Measurements from ENCODE around the gene ADAM8.
A peak's percentile ranks its signal among the peaks of the same experiment; 100 is the strongest.

ADAM8 gene

DNA sequence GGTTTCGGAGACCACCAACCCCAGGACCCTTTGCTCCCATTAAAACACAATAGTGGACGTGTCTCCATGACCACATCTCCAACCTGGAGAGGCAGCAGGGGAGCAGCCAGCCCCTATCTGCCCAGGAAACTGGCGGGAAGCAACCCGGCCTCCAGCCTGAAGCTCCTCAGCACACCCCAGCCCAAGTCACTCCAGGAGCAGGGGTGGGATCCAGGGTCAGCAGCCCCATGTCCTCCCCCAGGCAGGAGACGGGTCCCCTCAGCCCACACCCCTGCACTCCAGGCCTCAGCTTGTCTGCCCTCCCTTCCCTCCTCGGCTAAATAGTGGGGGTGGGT lies 601 bp downstream of the ADAM8 start:
- peak overlapping the region; percentile 47 to 56 for H3K9ac ChIP-seq (ENCODE audit: low read depth in 1 of 2, low read length in 2 of 2)

DNA sequence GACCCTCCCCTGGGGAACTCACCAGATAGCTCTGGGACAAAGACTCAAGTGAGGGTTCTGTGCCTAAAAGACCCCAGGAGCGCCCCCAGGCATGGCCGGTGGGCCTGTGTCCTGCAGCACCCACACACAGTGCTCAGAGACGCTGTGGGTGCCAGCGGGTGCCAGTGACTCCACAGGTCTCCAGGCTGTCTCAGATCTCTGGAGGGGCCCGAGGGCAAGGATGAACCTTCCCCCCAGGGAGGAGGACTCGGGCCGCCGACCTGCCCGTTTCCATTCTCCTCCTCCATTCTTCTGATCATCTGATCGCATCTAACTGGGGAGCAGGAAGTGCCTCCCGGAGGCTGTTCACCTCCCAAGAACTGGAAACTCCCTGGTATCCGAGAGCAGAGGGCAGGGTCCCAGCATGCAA lies 980 bp downstream of the ADAM8 start:
- peak overlapping the region; percentile 47 to 56 for H3K9ac ChIP-seq (ENCODE audit: low read depth in 1 of 2, low read length in 2 of 2)
- H3K27me3 ChIP-seq (ENCODE audit: control insufficient read depth in 1 of 2, insufficient read depth in 2 of 2, low read length in 2 of 2), result peaks cover 13 to 22% of the 10 kb centered on the region in 2 donors
- peak overlapping the region; percentile 32 for H3K27ac ChIP-seq (ENCODE audit: low read depth, low read length)
- H3K4me3 ChIP-seq (ENCODE audit: low read depth in 1 of 2, low read length in 2 of 2), result peak overlapping the region; percentile 59 to 63
- H3K4me1 ChIP-seq (ENCODE audit: control insufficient read depth in 1 of 2, insufficient read depth in 2 of 2, low read length in 2 of 2), result peaks cover 9 to 38% of the 10 kb centered on the region in 2 donors
- H3K36me3 ChIP-seq (ENCODE audit: control insufficient read depth in 1 of 2, insufficient read depth in 2 of 2, low read length in 2 of 2), result peaks cover 6 to 9% of the 10 kb centered on the region in 2 donors
- no peaks in the 10 kb centered on the region for H3K9me3 ChIP-seq (ENCODE audit: control insufficient read depth in 1 of 2, low read length in 2 of 2)

More for the DNA sequence above, 601 bp downstream of the ADAM8 start:
- peaks cover 13 to 22% of the 10 kb centered on the region in 2 donors for H3K27me3 ChIP-seq (ENCODE audit: control insufficient read depth in 1 of 2, insufficient read depth in 2 of 2, low read length in 2 of 2)
- H3K4me1 ChIP-seq (ENCODE audit: control insufficient read depth in 1 of 2, insufficient read depth in 2 of 2, low read length in 2 of 2), result peaks cover 9 to 38% of the 10 kb centered on the region in 2 donors
- no peaks in the 10 kb centered on the region for H3K9me3 ChIP-seq (ENCODE audit: control insufficient read depth in 1 of 2, low read length in 2 of 2)
- peak overlapping the region; percentile 59 to 63 for H3K4me3 ChIP-seq (ENCODE audit: low read depth in 1 of 2, low read length in 2 of 2)
- H3K36me3 ChIP-seq (ENCODE audit: control insufficient read depth in 1 of 2, insufficient read depth in 2 of 2, low read length in 2 of 2), result peaks cover 6 to 13% of the 10 kb centered on the region in 2 donors
- H3K27ac ChIP-seq (ENCODE audit: low read depth, low read length), result peak overlapping the region; percentile 32

DNA sequence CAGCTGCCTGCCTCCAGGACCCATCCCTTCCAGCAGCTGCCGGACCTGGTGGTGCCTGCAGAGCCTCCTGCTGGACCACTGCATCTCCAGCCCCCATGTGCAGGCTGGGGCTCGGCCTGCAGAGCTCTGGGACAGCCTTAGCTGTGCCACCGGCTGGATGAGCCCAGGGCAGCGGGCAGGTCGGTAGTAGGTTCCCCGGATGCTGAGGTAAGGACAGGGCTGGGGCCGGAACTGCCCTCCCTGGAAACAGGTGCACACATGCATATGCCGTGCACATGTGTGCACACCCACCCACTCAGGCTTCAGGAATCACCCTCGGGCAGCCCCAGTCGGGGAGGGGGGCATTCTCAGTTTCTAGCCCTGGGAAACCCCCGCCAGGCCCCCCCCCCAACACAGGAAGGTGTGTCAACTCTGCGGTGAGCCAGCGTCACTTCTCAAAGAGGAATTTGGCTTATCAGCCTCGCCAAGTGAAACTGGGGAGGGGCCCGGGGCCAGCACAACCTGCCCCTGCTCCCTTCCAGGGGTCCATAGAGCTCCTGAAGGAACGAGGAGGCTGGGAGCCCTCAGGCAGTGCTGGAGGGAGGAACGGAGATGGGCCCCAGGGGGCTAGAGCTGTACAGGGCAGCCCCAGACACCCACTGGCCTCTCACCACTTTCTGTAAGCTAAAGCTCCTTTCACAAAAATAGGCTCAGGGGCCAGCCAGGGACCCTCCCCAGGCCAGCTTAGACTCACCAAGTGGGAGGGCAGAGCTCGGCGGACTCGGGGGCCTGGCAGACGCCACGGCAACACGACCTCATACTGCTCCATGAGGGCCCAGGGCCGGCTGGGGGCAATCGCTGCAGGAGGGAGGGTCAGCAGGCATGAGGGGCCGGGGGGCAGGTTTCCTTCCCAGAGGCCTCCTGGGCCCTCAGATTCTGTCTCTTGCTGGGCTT lies 1.7 kb downstream of the ADAM8 start:
- H3K9ac ChIP-seq (ENCODE audit: low read depth in 1 of 2, low read length in 2 of 2), result peak overlapping the region in 1 of 2 donors; percentile 56
- H3K4me1 ChIP-seq (ENCODE audit: control insufficient read depth in 1 of 2, insufficient read depth in 2 of 2, low read length in 2 of 2), result peaks cover 9 to 38% of the 10 kb centered on the region in 2 donors
- peaks cover 13 to 22% of the 10 kb centered on the region in 2 donors for H3K27me3 ChIP-seq (ENCODE audit: control insufficient read depth in 1 of 2, insufficient read depth in 2 of 2, low read length in 2 of 2)
- peak overlapping the region; percentile 59 to 63 for H3K4me3 ChIP-seq (ENCODE audit: low read depth in 1 of 2, low read length in 2 of 2)
- H3K27ac ChIP-seq (ENCODE audit: low read depth, low read length), result peak overlapping the region; percentile 10
- H3K36me3 ChIP-seq (ENCODE audit: control insufficient read depth in 1 of 2, insufficient read depth in 2 of 2, low read length in 2 of 2), result peaks cover 4 to 8% of the 10 kb centered on the region in 2 donors
- H3K9me3 ChIP-seq (ENCODE audit: control insufficient read depth in 1 of 2, low read length in 2 of 2), result no peaks in the 10 kb centered on the region

DNA sequence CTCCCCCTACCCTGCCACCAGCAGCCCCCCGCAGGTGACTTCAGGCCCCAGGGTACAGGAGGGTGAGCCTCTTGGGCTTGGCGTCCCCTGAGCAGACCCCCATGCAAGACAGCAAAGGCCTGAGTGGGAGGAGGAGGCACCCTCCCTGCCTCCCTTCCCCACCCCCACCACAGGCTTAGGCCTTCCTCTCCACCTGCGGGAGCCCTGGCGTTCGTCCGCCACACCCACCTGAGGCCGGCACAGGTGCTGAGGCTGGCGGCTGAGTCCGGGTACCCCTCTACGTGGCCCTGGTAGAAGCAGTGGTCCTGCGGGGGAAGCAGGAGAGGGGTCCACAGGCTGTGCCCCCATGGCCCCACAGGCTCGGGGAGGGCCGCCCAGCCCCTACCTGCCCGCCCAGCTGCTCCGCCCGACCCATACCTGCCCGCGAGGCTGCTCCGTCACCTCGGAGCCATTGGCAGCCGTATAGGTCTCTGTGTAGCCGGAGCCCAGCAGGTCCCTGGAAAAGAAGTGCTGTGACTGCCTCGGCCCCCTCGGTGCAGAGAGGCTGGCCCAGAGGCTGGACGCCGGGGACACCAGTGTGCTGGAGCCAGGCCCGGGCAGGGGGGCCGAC lies 3.0 kb downstream of the ADAM8 start:
- Histone ChIP-seq H3K4me1 (ENCODE audit: control insufficient read depth in 1 of 2, insufficient read depth in 2 of 2, low read length in 2 of 2) (peaks cover 9 to 31% of the 10 kb centered on the region in 2 donors), H3K4me3 (ENCODE audit: low read depth in 1 of 2, low read length in 2 of 2) (no peak overlapping the region), H3K27me3 (ENCODE audit: control insufficient read depth in 1 of 2, insufficient read depth in 2 of 2, low read length in 2 of 2) (peaks cover 13 to 22% of the 10 kb centered on the region in 2 donors), H3K9ac (ENCODE audit: low read depth in 1 of 2, low read length in 2 of 2) (no peak overlapping the region), H3K9me3 (ENCODE audit: control insufficient read depth in 1 of 2, low read length in 2 of 2) (no peaks in the 10 kb centered on the region), H3K27ac (ENCODE audit: low read depth, low read length) (no peak overlapping the region), H3K36me3 (ENCODE audit: control insufficient read depth in 1 of 2, insufficient read depth in 2 of 2, low read length in 2 of 2) (peaks cover 3 to 5% of the 10 kb centered on the region in 2 donors)

DNA sequence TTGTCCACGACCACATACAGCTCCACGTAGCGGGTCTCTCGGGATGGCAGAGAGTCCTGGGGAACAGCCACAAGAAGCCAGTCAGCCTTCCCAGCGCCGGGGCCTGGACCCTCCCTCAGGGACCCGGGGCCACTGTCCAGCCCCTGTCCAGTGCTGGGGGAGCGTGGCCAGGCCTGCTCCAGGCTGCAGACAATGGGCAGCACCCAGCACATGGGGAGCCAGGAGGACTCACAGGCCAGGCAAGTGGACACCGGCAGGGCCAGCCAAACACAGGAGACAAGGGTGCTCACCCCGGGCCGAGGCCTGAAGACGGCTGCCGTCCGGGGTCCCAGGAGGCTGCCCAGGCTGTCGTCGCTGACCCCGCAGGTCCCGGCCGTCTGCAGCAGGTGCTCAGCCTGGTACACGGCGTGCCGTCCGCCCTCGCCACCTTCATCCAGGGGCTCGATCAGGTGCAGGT lies 3.7 kb downstream of the ADAM8 start:
- H3K4me3 ChIP-seq (ENCODE audit: low read depth in 1 of 2, low read length in 2 of 2), result no peak overlapping the region
- no peak overlapping the region for H3K27ac ChIP-seq (ENCODE audit: low read depth, low read length)
- no peak overlapping the region for H3K9ac ChIP-seq (ENCODE audit: low read depth in 1 of 2, low read length in 2 of 2)
- H3K36me3 ChIP-seq (ENCODE audit: control insufficient read depth in 1 of 2, insufficient read depth in 2 of 2, low read length in 2 of 2), result peaks cover 3 to 5% of the 10 kb centered on the region in 2 donors
- H3K4me1 ChIP-seq (ENCODE audit: control insufficient read depth in 1 of 2, insufficient read depth in 2 of 2, low read length in 2 of 2), result peaks cover 2 to 25% of the 10 kb centered on the region in 2 donors
- H3K9me3 ChIP-seq (ENCODE audit: control insufficient read depth in 1 of 2, low read length in 2 of 2), result no peaks in the 10 kb centered on the region
- peaks cover 13 to 22% of the 10 kb centered on the region in 2 donors for H3K27me3 ChIP-seq (ENCODE audit: control insufficient read depth in 1 of 2, insufficient read depth in 2 of 2, low read length in 2 of 2)

DNA sequence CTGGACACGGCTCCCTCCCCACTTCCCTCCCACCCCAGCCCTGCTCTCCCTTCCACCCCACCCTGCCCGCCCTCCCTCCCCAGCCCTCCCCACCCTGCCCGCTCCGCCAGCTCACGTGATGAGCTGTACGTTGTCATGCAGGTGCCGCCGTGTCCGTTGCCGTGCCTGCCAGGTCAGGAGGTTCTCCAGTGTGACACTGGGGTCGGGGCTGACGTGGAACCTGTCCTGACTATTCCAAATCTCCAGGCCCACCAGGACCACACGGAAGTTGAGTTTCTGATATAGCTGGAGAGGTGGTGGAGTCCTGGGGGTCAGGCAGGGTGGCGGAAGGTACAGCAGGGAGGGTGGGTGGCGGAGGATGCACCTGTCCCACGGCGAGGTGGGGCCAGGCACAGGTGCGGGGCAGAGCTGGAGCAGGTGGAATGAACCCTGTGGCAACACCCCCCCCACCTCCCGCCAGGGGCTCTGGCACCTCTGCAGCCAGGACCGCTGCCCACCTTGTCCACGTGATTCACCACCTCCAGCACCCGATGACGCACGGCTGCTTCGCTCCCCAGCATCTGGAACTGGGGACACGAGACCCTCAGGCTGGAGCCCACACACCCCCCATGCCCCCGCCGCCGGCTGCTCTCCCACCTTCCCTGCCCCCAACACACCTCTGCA lies 4.2 kb downstream of the ADAM8 start:
- Histone ChIP-seq H3K4me1 (ENCODE audit: control insufficient read depth in 1 of 2, insufficient read depth in 2 of 2, low read length in 2 of 2) (peaks cover 0 to 20% of the 10 kb centered on the region in 2 donors), H3K36me3 (ENCODE audit: control insufficient read depth in 1 of 2, insufficient read depth in 2 of 2, low read length in 2 of 2) (peaks cover 3 to 5% of the 10 kb centered on the region in 2 donors), H3K27me3 (ENCODE audit: control insufficient read depth in 1 of 2, insufficient read depth in 2 of 2, low read length in 2 of 2) (peaks cover 13 to 22% of the 10 kb centered on the region in 2 donors), H3K4me3 (ENCODE audit: low read depth in 1 of 2, low read length in 2 of 2) (no peak overlapping the region), H3K9me3 (ENCODE audit: control insufficient read depth in 1 of 2, low read length in 2 of 2) (no peaks in the 10 kb centered on the region), H3K27ac (ENCODE audit: low read depth, low read length) (no peak overlapping the region), H3K9ac (ENCODE audit: low read depth in 1 of 2, low read length in 2 of 2) (no peak overlapping the region)

DNA sequence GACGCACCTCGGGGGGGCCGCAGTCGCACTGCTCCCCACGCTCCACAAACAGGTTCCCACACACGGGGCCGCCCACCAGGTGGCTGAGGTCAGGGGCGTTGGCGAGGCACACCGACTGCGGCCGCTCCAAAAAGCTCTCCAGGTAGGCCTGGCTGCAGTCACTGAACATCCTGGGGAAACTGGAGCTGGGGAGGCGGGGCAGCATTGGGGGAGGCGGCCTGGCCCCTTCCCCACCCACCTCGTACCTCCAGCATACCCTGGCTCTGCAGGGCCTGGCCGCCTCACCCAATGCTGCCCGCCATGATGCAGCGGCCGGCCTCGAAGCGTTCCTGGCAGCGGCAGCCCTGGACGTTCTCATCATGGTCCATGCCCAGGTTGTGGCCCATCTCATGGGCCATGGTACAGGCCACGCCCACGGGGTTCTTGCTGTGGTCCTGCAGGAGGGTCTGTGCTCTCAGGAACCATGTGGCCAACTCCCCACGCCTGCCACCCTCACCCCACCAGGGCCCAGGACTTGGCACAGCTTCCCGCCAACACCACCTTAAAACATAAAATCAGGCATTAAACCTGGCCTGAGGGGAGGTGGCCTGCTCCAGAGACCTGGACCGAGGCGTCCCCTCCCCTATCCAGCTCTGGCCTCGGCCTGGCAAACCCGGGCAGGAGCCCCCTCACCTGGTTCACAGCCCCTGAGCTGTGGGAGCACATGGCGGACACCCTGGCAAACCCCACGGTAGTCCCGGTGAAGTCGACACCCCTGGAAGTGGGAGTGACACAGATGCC lies 5.0 kb downstream of the ADAM8 start:
- peaks cover 3 to 5% of the 10 kb centered on the region in 2 donors for H3K36me3 ChIP-seq (ENCODE audit: control insufficient read depth in 1 of 2, insufficient read depth in 2 of 2, low read length in 2 of 2)

DNA sequence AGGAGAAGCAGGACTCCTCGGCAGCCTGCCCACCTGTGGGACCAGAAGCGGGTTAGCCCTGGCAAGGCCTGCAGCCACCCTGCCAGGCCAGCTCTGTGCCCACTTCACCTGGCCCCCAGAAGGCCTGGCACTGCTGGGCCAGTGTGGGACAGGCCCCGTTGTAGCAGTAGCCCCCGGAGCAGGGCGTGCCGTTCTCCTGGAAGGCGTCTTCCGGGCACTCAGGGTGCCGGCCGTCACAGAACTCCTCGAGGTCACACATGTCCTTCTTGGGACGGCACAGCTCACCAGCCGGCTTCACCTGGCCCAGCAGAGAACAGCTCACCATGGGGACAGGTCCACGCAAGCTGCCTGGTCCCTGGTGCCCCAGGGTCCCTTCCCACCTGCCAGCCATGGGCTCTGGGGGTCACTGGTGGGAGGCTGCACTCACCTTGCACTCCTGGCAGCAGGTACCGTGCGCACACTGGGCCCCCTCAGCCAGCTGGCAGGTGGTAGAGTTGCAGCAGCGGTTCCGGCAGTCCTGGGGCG lies 5.8 kb downstream of the ADAM8 start:
- Histone ChIP-seq H3K27ac (ENCODE audit: low read depth, low read length) (no peak overlapping the region), H3K4me1 (ENCODE audit: control insufficient read depth in 1 of 2, insufficient read depth in 2 of 2, low read length in 2 of 2) (peaks cover 0 to 10% of the 10 kb centered on the region in 2 donors), H3K9me3 (ENCODE audit: control insufficient read depth in 1 of 2, low read length in 2 of 2) (no peaks in the 10 kb centered on the region), H3K9ac (ENCODE audit: low read depth in 1 of 2, low read length in 2 of 2) (no peak overlapping the region), H3K27me3 (ENCODE audit: control insufficient read depth in 1 of 2, insufficient read depth in 2 of 2, low read length in 2 of 2) (peaks cover 4 to 14% of the 10 kb centered on the region in 2 donors), H3K36me3 (ENCODE audit: control insufficient read depth in 1 of 2, insufficient read depth in 2 of 2, low read length in 2 of 2) (peaks cover 3 to 5% of the 10 kb centered on the region in 2 donors), H3K4me3 (ENCODE audit: low read depth in 1 of 2, low read length in 2 of 2) (no peak overlapping the region)

More for the DNA sequence above, 5.0 kb downstream of the ADAM8 start:
- H3K4me3 ChIP-seq (ENCODE audit: low read depth in 1 of 2, low read length in 2 of 2), result no peak overlapping the region
- no peaks in the 10 kb centered on the region for H3K9me3 ChIP-seq (ENCODE audit: control insufficient read depth in 1 of 2, low read length in 2 of 2)
- no peak overlapping the region for H3K9ac ChIP-seq (ENCODE audit: low read depth in 1 of 2, low read length in 2 of 2)
- H3K27ac ChIP-seq (ENCODE audit: low read depth, low read length), result no peak overlapping the region
- H3K27me3 ChIP-seq (ENCODE audit: control insufficient read depth in 1 of 2, insufficient read depth in 2 of 2, low read length in 2 of 2), result peaks cover 13 to 22% of the 10 kb centered on the region in 2 donors
- H3K4me1 ChIP-seq (ENCODE audit: control insufficient read depth in 1 of 2, insufficient read depth in 2 of 2, low read length in 2 of 2), result peaks cover 0 to 15% of the 10 kb centered on the region in 2 donors

DNA sequence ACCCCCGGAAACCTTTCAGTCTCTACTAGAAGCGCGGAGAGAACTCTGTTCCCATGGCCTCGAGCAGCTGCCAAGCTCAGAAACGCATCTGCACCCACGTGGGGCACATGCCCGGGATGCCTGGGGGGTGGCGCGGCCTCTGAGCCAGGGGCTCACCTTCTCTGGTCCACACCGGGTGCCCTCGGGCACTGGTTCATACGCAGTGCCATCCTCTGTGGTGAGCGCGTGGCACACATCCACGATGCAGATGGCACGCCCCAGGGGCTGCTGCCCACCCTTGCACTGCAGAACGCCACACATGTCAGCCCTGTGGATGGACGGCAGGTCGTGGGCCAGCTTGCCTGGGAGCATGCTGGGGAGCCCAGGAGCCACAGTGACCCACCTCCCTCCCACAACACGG lies 6.5 kb downstream of the ADAM8 start:
- no peak overlapping the region for H3K9ac ChIP-seq (ENCODE audit: low read depth in 1 of 2, low read length in 2 of 2)

More for the DNA sequence above, 6.5 kb downstream of the ADAM8 start:
- Histone ChIP-seq H3K27me3 (ENCODE audit: control insufficient read depth in 1 of 2, insufficient read depth in 2 of 2, low read length in 2 of 2) (peaks cover 4 to 8% of the 10 kb centered on the region in 2 donors), H3K4me1 (ENCODE audit: control insufficient read depth in 1 of 2, insufficient read depth in 2 of 2, low read length in 2 of 2) (peaks cover 0 to 14% of the 10 kb centered on the region in 2 donors), H3K9me3 (ENCODE audit: control insufficient read depth in 1 of 2, low read length in 2 of 2) (no peaks in the 10 kb centered on the region), H3K4me3 (ENCODE audit: low read depth in 1 of 2, low read length in 2 of 2) (no peak overlapping the region), H3K27ac (ENCODE audit: low read depth, low read length) (no peak overlapping the region), H3K36me3 (ENCODE audit: control insufficient read depth in 1 of 2, insufficient read depth in 2 of 2, low read length in 2 of 2) (peaks cover 3 to 5% of the 10 kb centered on the region in 2 donors)

All from duodenal mucosa (tissue), 2 donors.